ENCODE results near the gene ARHGEF7.

Gene ARHGEF7

DNA sequence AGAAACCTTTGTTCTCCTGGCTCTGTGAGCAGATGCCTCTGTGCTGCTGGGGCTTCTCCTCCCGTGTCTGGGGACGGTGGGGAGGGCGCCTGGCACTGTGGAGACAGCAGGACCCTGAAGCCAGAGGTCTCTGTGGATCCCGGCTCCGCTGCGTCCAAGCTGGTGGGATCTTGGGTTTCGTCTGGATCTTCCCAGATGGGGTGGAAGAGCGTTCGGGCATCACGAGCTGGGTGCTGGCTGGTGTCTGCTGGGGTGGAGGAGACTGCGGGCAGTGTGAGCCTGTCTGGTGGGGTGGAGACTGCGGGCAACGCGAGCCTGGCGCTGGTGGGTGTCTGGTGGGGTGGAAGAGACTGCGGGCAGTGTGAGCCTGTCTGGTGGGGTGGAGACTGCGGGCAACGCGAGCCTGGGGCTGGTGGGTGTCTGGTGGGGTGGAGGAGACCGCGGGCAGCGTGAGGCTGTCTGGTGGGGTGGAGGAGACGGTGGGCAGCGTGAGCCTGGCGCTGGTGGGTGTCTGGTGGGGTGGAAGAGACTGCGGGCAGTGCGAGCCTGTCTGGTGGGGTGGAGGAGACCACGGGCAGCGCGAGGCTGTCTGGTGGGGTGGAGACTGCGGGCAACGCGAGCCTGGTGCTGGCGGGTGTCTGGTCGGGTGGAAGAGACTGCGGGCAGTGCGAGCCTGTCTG is 211.0 kb downstream of the ARHGEF7 start:
- no peak for DNase-seq (ENCODE audit: low read depth)

DNA sequence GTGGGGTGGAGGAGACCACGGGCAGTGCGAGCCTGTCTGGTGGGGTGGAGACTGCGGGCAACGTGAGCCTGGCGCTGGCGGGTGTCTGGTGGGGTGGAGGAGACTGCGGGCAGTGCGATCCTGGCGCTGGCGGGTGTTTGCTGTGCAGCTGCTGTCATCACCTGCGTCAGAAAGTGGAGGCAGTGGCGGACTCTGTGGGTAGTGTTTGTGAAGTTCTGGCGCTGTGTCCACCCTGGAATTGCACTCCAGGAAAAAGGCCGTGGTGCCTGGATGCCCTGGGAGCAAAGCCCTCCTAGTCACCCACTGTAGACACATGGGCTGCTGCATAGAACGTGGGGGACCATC is 211.5 kb downstream of the ARHGEF7 start:
- DNase-seq (ENCODE audit: low read depth), result no peak

DNA sequence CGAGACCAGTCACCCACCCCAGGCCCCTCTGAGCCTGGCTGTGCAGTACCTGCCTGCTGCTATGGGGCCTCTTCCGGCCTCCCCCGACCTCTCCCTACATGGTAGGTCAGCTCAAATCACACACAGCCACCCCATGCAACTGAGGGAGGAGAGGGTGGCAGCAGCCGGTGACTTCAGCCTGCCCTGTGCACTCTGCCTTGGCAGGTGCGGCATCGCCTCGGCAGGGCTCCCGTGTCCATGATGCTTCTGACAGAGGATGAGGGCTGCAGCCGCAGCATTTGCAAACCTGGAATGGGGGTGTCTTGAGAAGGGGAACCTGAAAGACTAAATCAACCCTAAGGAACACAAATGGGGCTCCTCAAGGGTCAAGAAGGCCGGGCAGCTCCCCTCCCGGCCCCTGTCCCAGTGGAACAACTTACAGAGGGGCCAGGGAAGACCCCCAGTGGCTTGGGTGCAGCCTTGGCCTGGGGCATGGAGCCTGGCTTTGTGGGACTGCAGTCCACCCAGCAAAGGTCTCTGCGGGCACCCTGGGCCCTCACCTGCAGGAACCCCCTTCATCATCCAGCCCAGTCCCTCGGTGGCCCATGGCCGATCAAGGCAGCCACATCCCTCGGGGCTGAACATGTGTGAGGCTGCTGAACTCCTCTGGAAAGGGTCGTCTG is 212.0 kb downstream of the ARHGEF7 start:
- no peak for DNase-seq (ENCODE audit: low read depth)

DNA sequence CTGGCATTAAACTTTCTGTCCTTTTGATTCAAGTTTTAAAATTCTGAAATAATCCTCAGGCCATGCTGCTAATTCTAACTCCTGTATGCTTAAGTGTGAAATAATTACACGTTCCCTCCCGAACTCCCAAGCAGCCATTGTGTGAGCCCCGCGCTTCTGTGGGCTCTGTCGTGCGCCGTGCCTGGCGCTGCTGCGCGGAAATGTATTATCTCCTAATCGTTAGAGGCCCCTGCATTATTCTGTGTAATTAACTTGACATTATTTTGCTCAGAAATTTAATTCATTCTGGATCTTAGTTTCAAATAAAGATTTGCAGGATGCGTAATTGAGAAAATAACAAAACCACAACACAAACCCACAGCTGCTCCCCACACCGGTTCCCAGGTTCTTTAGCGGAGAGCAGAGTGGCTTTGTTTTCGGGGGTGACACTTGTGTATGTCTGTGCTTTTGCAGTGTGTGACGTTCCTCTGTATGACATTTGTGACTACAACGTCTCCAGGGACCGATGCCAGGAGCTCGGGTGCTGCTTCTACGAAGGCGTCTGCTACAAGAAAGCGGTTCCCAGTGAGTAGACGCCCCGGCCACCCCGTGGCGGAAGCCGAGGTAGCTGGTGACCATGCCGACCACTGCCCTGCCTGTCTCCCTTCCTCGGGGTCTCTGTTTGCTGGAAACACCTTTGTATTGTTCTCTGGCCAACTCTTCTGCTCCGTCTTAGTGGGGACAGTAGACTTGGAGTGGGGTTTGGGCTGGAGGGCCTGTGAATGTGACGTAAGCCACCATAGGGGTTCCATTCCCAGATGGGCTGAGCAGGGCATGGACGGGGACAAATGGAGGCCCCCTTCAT is 212.8 kb downstream of the ARHGEF7 start:
- DNase-seq (ENCODE audit: low read depth), result no peak

DNA sequence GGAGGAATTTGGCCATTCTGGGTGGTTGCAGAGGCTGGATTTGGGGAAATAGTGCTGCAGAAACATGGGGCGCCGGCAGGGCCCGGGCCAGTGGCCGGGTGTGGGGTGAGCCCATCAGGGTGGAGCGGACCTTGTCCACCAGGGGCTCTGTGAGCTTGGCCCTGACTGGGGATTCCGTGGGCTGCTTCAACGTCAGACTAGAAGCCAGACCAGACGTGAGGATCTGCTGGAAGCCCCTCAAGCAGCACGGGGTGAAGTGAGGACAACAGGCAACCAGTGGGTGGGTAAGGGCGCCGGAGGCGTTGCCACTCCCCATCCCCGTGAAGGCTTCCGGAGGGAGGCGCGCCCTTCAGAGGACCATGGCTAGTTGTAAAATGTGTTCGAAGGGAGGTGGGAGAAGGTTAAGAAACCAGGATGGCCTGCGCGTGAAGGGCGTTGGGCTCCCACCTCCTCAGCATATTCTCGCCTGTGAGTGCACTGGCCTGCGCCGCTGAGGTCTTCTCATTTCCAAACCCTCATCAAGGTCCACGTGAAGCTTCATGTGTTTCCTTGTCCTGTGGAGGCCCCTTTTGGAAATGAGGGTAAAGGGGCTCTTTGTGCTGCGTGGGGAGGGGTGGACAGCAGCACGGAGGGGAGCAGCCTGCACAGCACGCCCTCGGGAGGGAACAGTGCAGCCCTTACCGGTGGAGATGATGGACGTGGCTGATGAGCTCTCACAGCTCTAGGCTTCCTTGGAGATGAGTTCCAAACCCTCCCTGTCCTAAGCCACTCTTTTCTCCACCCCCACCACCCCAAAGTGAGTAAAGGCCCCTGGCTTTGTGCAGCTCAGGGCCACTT is 213.7 kb downstream of the ARHGEF7 start:
- no peak for DNase-seq (ENCODE audit: low read depth)

DNA sequence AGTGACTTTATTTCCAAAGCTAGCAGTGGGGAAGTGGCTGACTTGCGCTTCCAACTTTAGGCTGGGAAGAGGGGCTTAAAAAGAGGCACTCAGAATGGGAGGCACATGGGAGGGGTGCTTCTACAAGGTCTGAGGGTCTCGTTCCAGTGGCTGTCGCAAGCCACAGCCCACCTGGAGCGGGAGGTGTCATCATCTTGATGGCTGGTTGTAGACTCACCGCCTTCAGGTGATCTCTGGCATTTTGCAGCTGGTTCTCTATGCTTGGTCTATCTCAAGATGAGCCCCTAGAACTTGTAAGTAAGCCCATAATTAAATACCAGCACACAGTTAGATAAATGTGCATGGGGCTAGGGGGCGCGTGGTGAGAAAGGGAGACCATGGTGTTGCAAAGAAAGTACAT is 214.5 kb downstream of the ARHGEF7 start:
- DNase-seq (ENCODE audit: low read depth), result no peak

DNA sequence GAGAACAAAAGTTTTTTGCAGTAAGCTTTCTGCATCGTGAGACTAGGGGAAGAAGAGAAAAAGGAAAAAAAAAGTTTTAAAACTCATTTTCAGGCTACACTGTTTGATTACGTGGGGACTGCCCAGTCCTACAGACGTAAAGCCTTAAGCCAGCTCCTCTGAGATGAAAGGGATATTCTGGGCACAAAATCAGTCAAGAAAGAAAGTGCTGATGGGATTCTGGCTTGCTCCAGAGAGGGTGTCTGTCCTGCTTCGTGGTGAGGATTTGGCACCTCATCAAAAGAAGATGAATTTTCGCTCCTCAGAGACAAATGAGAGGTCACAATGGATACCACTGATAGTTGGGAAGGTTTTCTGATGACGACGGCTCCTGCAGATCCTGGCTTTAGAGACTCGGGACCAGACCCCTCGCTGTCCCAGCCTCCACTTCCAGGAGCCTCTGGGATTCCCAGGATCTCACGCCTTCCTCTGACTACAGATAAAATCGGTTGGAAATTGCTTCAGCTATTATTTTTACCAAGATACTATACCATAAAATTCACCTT is 215.0 kb downstream of the ARHGEF7 start:
- DNase-seq (ENCODE audit: low read depth), result no peak

DNA sequence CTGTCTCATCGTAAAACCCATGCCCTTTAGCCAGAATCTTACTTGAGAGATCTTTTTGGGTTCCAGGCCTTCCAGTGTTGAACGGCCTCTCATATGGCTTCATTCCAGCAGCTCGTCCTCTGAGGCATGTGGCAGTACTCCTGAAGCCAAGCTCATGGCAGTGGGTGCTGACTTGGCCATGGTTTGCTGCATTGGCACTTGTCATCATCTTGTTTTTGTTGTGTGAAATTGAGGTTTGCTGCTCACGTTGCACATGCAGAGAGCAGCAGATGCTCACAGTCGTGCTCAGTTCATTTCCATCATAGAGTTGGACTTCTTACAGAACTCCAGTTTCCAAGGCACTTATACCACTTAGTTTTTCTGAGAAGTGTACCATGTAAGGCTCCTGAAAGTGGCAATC is 220.2 kb downstream of the ARHGEF7 start:
- no peak for DNase-seq (ENCODE audit: low read depth)

DNA sequence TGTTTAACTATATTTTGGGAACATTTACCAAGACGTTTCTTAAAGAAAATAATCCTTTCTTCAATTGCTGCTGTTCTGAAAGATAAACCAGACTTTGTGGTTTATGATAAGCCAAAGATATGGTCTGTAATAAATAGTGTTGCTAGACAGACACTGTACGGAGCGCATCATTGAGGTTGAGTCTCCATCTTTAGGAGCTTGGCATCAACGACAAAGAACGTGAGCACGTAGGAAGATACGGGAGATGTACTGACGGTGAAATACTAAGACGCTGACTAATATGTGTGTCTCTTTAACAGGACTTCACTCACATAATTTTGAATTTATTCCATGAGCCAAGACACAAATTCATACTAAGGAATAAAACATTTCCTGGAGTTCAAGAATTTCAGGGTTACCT is 221.6 kb downstream of the ARHGEF7 start:
- no peak for DNase-seq (ENCODE audit: low read depth)

DNA sequence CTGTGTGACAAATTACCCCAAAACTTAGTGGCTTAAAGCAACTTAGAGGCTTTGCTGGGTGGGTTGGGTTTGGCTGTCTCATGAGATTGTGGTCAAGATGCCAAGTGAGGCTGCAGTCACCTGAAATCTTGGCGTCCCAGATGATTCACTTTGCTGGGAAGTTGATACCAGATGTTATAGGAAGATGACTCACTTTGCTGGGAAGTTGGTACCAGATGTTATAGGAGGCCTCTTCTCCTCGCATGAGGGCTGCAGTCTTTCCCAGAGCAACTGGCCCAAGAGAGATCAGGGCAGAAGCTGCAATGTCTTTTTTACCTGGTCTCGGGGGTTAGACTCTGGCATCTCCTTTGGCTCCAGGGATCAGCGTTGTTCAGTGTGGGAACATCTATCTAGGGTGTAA is 222.1 kb downstream of the ARHGEF7 start:
- DNase-seq (ENCODE audit: low read depth), result no peak

DNA sequence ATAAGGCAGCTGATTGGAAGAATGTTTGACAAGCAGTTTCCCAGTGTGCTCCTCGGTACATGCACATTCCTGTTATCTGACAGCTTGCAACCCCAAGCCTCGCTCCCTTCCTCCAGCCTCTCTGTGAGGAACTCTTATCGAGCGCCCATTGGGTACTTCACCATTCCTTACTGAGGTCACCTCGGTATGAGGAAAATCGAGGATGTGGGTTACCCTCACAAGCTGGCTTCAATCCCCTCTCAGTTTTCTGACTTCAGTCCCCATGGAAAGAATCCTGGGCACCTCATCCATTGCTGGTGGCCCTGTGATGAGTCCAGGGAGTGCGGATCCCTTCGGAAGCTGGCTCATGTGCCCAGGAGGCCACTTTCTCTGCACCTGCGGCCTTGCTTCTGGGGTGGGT is 222.6 kb downstream of the ARHGEF7 start:
- no peak for DNase-seq (ENCODE audit: low read depth)

DNA sequence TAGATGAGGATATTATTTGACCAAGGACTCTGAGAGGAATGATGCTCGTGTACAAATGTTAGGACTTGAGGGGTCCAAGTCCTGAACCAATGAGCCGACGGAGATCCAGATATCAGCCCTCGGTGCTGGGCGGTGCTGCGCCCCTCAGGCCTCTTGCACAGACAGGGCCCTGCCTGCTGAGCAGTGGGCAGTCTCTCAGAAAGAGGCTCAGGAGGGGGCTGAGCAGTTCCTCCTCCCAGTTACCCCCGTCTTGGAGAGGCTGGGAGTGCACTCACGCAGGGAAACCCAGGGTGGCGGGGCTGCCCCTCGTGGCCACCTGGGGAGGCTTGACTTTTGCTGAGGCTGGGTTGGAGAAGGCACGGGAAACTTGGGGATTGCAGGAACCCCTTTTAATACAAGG is 223.7 kb downstream of the ARHGEF7 start:
- no peak for DNase-seq (ENCODE audit: low read depth)

DNA sequence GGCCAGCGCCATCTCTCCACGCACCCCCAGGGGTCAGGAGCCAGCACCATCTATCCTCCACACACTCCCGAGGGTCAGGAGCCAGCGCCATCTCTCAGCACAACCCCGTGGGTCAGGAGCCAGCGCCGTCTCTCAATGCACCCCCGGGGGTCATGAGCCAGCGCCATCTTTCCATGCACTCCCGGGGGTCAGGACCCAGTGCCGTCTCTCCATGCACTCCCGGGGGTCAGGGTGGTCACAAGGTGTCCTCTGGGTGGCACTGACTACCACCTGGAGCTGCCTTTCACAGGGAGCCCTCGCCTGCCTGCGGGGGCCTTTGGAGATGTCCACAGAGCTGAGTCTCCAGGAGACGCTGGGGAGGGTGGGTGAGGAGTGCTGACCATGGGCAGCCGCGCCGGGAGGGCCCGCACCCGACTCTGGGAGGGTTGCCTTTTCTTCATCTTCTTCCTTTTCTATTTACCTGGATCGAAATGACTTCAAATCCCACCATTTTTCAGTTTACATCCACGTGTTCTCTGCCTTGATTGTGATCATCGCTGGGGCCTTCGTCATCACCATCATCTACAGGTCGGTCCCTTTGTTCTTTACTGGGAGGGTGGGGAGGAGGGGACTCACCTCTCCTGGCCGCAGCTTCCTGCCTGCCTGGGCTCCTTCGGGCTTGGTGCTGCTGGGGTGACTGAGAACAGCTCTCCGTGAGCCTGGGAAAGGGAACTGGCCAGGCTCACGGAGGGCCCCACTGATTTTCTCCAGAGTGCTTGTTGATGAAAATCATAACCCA is 224.4 kb downstream of the ARHGEF7 start:
- DNase-seq (ENCODE audit: low read depth), result no peak

DNA sequence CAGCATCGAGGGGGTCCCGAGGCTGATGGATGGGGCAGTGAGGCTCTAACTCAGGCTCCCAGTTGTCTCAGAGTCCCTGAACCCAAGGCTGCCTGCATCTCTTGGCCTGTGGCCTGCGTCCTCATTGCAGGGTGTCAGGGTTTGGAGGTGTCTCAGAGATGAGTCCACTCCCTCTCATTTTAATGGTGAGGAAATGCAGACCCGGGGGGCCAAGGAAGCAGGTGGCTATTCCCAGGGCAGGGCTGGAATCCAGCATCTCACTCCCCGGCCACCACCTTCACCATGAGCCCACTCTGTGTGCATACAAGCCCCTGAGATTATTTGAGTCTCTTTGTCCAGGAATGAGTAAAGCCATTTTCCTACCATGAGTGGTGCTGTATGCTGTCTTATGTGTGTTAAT is 226.8 kb downstream of the ARHGEF7 start:
- no peak for DNase-seq (ENCODE audit: low read depth)

DNA sequence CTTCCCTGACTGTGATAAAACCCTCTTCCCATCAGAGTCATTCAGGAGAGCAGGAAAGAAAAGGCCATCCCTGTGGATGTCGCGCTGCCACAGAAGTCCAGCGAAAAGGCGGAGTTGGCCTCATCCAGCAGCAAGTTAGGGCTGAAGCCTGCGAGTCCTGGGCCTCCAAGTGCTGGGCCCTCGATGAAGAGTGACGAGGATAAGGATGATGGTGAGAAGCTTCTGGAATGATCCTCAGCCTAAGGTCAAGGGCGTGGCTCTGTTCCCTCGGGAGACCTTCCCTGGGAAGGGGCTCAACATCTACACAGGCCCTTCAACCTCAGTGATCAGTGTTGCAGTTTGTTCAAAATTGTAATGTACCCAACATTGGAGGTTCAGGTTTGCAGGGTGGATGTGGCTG is 227.6 kb downstream of the ARHGEF7 start:
- DNase-seq (ENCODE audit: low read depth), result no peak

DNA sequence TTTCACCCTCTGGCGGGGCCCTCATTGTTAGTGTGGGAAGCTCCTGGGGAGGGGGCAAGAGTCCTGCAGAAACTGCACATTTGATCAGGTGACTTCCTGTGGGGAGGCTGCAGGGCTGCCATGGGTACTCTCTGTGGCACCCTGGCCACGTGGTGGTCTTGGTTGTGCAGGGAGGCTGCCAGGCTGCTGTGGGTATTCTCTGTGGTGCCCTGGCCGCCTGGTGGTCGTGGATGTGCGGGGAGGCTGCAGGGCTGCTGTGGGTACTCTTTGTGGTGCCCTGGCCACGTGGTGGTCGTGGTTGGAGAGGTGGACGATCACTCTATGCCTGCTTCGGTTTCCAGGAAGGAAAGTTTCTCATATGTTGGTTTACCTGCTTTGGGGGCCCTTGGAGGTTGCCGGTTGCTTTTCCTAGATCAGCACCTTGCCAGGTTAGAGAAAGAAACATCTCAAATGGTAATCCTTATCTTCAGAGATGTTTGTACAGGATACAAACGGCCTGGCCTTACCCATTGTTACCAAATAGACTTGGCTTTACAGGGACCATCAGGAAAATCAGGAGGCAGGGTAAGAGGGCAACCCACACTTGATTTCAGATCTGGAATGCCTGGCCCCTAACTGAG is 228.2 kb downstream of the ARHGEF7 start:
- DNase-seq (ENCODE audit: low read depth), result no peak

DNA sequence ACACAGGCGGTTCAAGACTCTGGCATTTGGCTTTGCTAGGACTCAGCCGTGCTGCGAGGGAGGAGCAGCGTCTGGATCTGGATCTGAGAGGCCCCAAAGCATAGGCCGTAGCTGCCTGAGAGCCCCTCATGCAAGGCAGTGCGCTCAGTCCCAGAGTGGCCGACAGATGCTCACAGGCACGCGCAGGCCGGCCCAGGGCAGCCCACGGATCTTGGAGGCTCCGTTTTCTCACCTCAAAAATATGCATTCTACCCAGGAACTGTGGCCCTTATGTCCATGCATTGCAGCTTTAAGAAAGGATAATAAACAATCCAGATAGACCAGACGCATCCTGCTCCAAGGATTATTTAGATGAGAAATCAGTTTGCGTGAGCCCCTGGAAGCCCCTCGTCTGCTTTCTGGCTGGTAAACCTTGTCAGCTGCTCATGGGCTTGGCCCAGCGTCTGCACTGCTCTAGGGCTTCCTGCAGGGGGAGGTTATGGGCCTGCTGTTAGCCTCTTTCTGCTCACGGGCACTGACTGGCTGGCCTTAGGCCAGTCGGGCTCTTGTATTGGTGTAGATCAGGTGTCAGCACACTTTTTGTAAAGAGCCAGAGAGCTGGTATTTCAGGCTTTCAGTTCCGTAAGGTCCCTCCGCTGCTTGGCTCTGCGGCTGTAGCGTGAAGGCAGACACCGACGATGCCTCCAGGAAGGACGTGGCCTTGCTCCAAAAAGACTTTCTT is 229.5 kb downstream of the ARHGEF7 start:
- DNase-seq (ENCODE audit: low read depth), result no peak

DNA sequence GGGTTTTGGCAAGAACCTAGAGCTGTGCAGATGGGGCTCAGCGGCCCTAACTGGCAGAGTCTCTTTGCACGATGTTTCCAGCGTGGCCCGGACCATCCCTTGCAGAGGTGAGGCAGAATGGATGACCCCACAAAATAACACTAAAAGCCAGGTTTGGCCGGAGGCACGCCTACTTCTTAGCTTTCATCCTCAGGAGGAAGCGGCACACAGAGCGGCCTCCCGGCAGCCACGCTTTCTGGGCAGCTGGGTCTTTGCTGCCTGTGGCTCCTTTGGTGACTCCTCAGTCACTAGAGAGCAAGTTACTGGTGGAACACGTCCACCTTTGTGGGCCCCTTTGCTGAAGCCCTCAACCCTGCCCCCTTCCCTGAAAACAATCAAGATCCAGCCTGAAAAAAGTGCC is 230.6 kb downstream of the ARHGEF7 start:
- DNase-seq (ENCODE audit: low read depth), result no peak

DNA sequence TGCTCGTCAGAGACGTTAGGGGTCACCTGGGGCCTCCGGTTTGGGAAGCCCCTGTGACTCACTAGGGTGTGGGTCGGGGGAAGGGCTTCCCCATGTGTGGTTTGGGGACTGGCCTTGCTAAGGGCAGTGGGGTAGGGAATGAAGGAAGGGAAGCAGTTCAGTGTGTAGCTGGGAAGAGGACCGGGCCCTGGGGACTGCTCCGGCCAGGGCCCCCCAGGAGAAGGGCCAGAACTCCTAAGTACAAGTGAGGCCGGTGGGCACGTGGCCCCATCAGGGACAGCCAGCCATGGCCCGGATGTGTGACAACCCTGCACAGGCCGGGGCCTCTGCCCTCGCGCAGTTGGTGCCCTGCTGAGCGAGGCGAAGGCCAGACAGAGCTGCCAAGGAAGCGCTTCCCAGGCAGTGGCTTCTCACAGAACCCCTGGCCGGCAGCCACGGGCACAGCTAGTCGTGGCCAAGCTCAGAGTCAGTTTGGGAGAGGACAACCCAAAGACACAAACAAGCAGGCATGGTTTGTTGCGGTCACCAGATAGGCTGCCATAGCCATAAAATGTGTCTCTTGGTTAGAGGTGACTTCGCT is 231.1 kb downstream of the ARHGEF7 start:
- DNase-seq (ENCODE audit: low read depth), result no peak

DNA sequence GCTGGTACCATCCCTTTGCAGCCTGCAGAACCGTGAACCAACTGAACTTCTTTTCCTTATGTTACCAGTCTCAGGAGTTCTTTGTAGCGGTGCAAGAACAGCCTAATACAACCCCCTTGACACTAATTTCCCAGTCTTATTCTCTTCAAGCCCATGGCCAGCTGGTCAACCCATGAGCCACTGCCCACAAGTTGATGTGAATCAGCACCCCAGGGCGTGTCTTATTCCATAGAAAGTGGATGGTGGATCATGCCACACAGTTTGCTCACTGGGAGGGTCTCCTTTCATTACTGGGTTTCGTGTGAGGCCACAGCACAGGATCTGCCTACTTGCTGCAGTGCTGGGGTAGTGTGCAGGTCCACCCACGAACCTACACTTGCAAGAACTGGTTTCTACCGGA is 232.3 kb downstream of the ARHGEF7 start:
- no peak for DNase-seq (ENCODE audit: low read depth)

Measured in T-helper 22 cell (primary cell).